Tibial artery (tissue), 4 donors: ENCODE data around the gene LCE1D.

Source experiments
- DNase-seq, 2 donors: peaks; one replicate each; pipeline ENCODE4 v3.0.0-alpha.2; 2019
- H3K27ac ChIP-seq, 2 donors: fragments of 200-600 bp; sonication (generic) in 1 of 2; 1 replicate in 1 of 2; 2 replicates in 1 of 2; pipeline ENCODE4 v1.5.1; 2018 to 2019; ENCODE audit warnings: mild to moderate bottlenecking in 1 of 2
- H3K27me3 ChIP-seq, 2 donors: fragments of 200-600 bp; sonication (generic) in 1 of 2; one replicate each; pipeline versions ENCODE4 v1.5.1 to v1.6.0; 2016 to 2019
- H3K36me3 ChIP-seq, 3 donors: fragments of 200-600 bp; sonication (generic) in 2 of 3; one replicate each; pipeline ENCODE4 v1.5.1; 2016 to 2019; ENCODE audit warnings: mild to moderate bottlenecking in 2 of 3
- H3K4me1 ChIP-seq, 4 donors: fragments of 200-600 bp; sonication (generic) in 2 of 4; 1 replicate in 3 of 4; 2 replicates in 1 of 4; pipeline ENCODE4 v1.5.1; 2016 to 2019
- H3K4me3 ChIP-seq, 2 donors: fragments of 200-600 bp; sonication (generic) in 1 of 2; 1 replicate in 1 of 2; 2 replicates in 1 of 2; pipeline ENCODE4 v1.5.1; 2018 to 2019; ENCODE audit warnings: mild to moderate bottlenecking in 2 of 2
- H3K9me3 ChIP-seq, 3 donors: fragments of 200-600 bp; sonication (generic) in 1 of 3; one replicate each; pipeline ENCODE4 v1.5.1; 2016 to 2019
- CTCF ChIP-seq, 2 experiments: fragments of 200-600 bp in 1 of 2; fragments of 450-650 bp in 1 of 2; IDR thresholded peaks; one replicate each; pipeline ENCODE4 v1.5.1; 2017 to 2019; ENCODE audit warnings: antibody characterized with exemption in 2 of 2, mild to moderate bottlenecking in 1 of 2, moderate library complexity in 1 of 2
- intact Hi-C: fragments of 100-400 bp; cut with DNase I; formaldehyde crosslinking; loops from one replicate; pipeline ENCODE4 v1.15.0; 2023; ENCODE audit warnings: low total_unique reads

Gene LCE1D

GRCh38 chr1:152768847-152769533, 27.5 kb upstream of the LCE1D start:
- H3K9me3 ChIP-seq: no peaks in the 10 kb centered on the region
- no peak overlapping the region for H3K27ac ChIP-seq
- no peaks in the 10 kb centered on the region for H3K27me3 ChIP-seq
- no peak for DNase-seq
- intact Hi-C loops: no loop called here
- TF ChIP-seq CTCF (IDR thresholded peaks at IDR 0.05): no peak
- H3K36me3 ChIP-seq: no peaks in the 10 kb centered on the region
- H3K4me1 ChIP-seq: no peaks in the 10 kb centered on the region
- no peak overlapping the region for H3K4me3 ChIP-seq

GRCh38 chr1:152770411-152770810, 26.1 kb upstream of the LCE1D start:
- Histone ChIP-seq H3K27me3 (no peaks in the 10 kb centered on the region), H3K27ac (no peak overlapping the region), H3K9me3 (no peaks in the 10 kb centered on the region), H3K4me1 (no peaks in the 10 kb centered on the region), H3K36me3 (no peaks in the 10 kb centered on the region), H3K4me3 (no peak overlapping the region)
- no peak for TF ChIP-seq CTCF (IDR thresholded peaks at IDR 0.05)
- intact Hi-C loops: no loop called here
- DNase-seq: no peak

- Histone ChIP-seq H3K27me3 (peaks cover 0 to 2% of the 10 kb centered on the region in 2 donors), H3K36me3 (no peaks in the 10 kb centered on the region), H3K4me3 (no peak within 1 kb of the TSS), H3K27ac (no peak within 1 kb of the TSS), H3K9me3 (no peaks in the 10 kb centered on the region), H3K4me1 (no peaks in the 10 kb centered on the region)
- no peak for TF ChIP-seq CTCF (IDR thresholded peaks at IDR 0.05)
- intact Hi-C loops: no loop called here
- DNase-seq: no peak
These were observed 21.6 kb upstream of the LCE1D start, which contains the start of gene LCE1F for GRCh38 chr1:152774875-152775274. LCE1F (plus strand) TSS chr1:152775140; CDS start chr1:152776372, 1,232 bp downstream.

GRCh38 chr1:152776361-152776760, 20.2 kb upstream of the LCE1D start:
- Histone ChIP-seq H3K27me3 (peaks cover 0 to 2% of the 10 kb centered on the region in 2 donors), H3K27ac (no peak overlapping the region), H3K4me3 (no peak overlapping the region), H3K9me3 (no peaks in the 10 kb centered on the region), H3K4me1 (no peaks in the 10 kb centered on the region), H3K36me3 (no peaks in the 10 kb centered on the region)
- TF ChIP-seq CTCF (IDR thresholded peaks at IDR 0.05): no peak
- intact Hi-C loops: no loop called here
- no peak for DNase-seq

GRCh38 chr1:152777510-152778137, 18.9 kb upstream of the LCE1D start:
- H3K9me3 ChIP-seq: no peaks in the 10 kb centered on the region
- intact Hi-C loops: no loop called here

More at GRCh38 chr1:152777510-152778137, 18.9 kb upstream of the LCE1D start:
- no peak for DNase-seq
- no peaks in the 10 kb centered on the region for H3K4me1 ChIP-seq
- no peaks in the 10 kb centered on the region for H3K36me3 ChIP-seq
- H3K27ac ChIP-seq: no peak overlapping the region
- peaks cover 0 to 2% of the 10 kb centered on the region in 2 donors for H3K27me3 ChIP-seq
- H3K4me3 ChIP-seq: no peak overlapping the region
- no peak for TF ChIP-seq CTCF (IDR thresholded peaks at IDR 0.05)
